Muscle layer of duodenum (tissue), 2 donors: ENCODE results near the gene CEMP1.

Source experiments
- H3K27ac ChIP-seq: one replicate; pipeline ENCODE4 v1.7.0; 2013; ENCODE audit warnings: mild to moderate bottlenecking, low read length
- H3K27me3 ChIP-seq: one replicate; pipeline ENCODE4 v1.7.0; 2013; ENCODE audit warnings: low read depth, mild to moderate bottlenecking, control low read depth, low read length
- H3K36me3 ChIP-seq, 2 donors: one replicate each; pipeline ENCODE4 v1.7.0; 2013; ENCODE audit warnings: low read length in 2 of 2, control low read depth in 1 of 2, mild to moderate bottlenecking in 1 of 2; ENCODE audit not compliant: insufficient read depth in 2 of 2, control insufficient read depth in 1 of 2
- H3K4me1 ChIP-seq, 2 donors: one replicate each; pipeline ENCODE4 v1.7.0; 2013; ENCODE audit warnings: low read length in 2 of 2, mild to moderate bottlenecking in 2 of 2, control low read depth in 1 of 2, moderate library complexity in 1 of 2; ENCODE audit not compliant: insufficient read depth in 2 of 2, control insufficient read depth in 1 of 2
- H3K4me3 ChIP-seq, 2 donors: one replicate each; pipeline ENCODE4 v1.7.0; 2013; ENCODE audit warnings: low read length in 2 of 2, low read depth in 1 of 2, mild to moderate bottlenecking in 1 of 2
- H3K9me3 ChIP-seq, 2 donors: one replicate each; pipeline ENCODE4 v1.7.0; 2013; ENCODE audit warnings: low read length in 2 of 2, control low read depth in 1 of 2, mild to moderate bottlenecking in 1 of 2; ENCODE audit not compliant: control insufficient read depth in 1 of 2
- donor health status: healthy.

Gene CEMP1

GRCh38 chr16:2507052-2507659, 24.1 kb downstream of the CEMP1 start:
- H3K9me3 ChIP-seq = no peaks in the 10 kb centered on the region
- no peaks in the 10 kb centered on the region for H3K36me3 ChIP-seq
- H3K4me1 ChIP-seq = peaks cover 0 to 7% of the 10 kb centered on the region in 2 donors
- H3K4me3 ChIP-seq = no peak overlapping the region
- peak overlapping the region; percentile 56 for H3K27ac ChIP-seq
- H3K27me3 ChIP-seq = no peaks in the 10 kb centered on the region

GRCh38 chr16:2505695-2506094, 25.5 kb downstream of the CEMP1 start:
- H3K4me3 ChIP-seq = no peak overlapping the region

DNA sequence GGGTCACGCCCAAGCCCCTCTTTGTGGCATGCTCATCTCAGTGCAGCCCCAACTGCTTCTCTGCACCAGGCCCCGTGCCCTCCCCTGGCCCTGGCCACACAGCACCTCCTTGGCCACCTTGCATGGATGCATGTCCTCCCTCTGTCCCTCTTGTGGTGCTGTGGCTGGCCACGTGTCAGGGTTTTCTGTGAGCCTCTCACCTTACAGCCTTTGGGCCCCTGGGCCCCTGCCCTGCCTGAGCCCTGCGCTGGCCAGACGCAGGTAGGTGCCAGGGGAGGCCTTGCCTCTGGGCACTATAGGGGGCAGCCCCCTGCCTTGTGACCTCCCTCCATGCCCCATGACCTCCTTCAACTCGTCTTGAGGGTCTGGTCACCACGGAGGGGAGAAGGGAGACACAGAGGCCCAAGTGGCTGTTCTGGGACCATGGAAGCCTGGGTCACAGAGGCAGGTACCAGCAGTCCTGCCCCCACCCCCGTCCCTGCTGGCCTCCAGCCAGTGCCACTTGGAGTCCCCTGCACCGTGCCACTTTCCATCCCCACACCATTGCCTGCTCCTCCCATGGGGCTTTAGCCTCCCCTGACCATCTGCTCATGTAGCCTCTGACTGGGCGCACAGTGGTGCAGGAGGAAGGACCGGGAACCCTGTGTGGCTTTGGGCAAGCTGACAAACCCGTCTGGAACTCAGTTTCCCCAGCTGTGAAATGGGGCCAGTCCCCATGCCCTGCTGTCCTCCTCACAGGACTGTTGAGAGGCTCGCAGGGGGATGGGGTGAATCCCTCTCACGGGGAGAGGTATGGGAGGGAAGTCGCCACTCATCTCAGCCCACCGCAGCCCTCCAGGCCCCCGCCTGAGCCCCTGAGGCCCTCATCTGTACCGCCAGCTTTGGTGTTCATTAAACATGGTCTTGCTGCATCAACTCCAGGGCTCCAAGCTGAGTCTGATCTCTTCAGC, 29.0 kb downstream of the CEMP1 start:
- Histone ChIP-seq H3K9me3 (no peaks in the 10 kb centered on the region), H3K4me1 (peaks cover 4 to 37% of the 10 kb centered on the region in 2 donors), H3K36me3 (peaks cover 0 to 19% of the 10 kb centered on the region in 2 donors), H3K4me3 (peak overlapping the region in 1 of 2 donors; percentile 44), H3K27ac (no peak overlapping the region), H3K27me3 (no peaks in the 10 kb centered on the region)

More at GRCh38 chr16:2505695-2506094, 25.5 kb downstream of the CEMP1 start:
- H3K36me3 ChIP-seq = no peaks in the 10 kb centered on the region
- H3K27ac ChIP-seq = no peak overlapping the region
- H3K9me3 ChIP-seq = no peaks in the 10 kb centered on the region
- H3K4me1 ChIP-seq = peaks cover 4 to 21% of the 10 kb centered on the region in 2 donors
- H3K27me3 ChIP-seq = no peaks in the 10 kb centered on the region

DNA sequence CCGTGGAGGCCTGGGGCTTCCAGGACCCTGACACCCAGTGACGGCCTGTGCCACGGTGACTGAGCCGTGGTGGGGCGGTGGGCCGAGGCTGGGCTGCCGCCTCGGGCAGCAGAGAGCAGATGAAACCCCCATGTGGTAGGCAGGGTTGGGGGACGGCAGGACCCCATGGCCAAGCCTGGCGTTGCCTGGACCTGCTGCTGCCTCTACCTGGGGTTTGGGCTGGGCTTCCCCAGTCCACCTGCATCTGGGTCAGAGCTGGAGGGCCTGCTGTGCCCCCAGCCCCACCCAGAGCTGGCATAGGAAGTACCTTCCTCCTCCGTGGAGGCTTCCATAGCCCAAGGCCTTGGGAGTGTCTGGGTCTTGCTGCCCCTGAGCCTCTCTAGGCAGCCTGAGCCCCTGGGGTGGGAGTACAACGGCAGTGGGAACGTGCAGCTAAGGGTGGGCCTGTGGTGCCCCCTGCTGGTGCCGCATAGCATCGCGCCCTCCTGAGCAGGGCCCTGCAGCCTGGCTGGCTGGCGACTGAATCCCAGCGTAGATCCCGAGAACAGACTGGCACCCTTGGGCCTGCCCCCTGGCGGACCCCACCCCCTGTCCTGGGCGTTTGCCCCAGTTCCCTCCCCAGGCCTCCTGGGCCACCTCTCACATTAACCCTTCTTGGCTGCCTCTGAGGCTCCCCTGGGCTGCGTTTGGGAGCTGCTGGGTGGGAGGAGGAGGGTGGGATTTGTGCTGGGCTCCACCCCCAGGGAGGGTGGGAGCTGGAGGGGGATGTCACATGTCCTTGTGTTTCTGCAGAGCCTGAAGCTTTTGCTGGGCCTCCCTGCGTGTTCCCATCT, 30.1 kb downstream of the CEMP1 start:
- peaks cover 4 to 44% of the 10 kb centered on the region in 2 donors for H3K4me1 ChIP-seq
- no peaks in the 10 kb centered on the region for H3K9me3 ChIP-seq
- H3K27me3 ChIP-seq = no peaks in the 10 kb centered on the region
- no peak overlapping the region for H3K27ac ChIP-seq
- H3K4me3 ChIP-seq = peak overlapping the region in 1 of 2 donors; percentile 44
- H3K36me3 ChIP-seq = peaks cover 2 to 30% of the 10 kb centered on the region in 2 donors

GRCh38 chr16:2500430-2500917, 30.7 kb downstream of the CEMP1 start:
- Histone ChIP-seq H3K36me3 (peaks cover 3 to 32% of the 10 kb centered on the region in 2 donors), H3K4me1 (peaks cover 4 to 44% of the 10 kb centered on the region in 2 donors)

DNA sequence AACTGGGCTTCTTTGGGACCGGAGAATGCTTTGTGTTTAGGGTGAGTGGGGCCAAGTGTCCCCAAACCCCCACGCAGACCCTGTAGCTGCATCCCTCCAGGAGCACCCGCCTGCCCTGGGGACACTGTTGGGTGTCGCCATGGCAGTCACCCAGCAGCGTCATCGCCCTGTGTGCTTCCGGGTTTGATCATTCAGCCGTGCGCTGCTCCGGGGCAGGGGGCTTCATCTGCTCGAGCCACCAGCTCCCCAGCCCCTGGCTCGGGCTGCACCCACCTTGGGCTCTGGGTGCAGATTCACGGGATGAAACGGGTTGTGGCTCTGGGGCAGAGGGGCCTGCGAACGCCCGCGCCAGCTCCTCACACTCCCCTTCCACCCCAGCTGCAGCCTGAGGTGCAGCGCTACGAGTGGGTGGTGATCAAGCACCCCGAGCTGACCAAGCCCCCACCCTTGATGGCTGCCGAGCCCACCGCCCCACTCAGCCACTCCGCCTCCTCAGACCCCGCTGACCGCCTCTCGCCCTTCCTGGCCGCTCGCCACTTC, 31.2 kb downstream of the CEMP1 start:
- H3K4me1 ChIP-seq = peaks cover 4 to 44% of the 10 kb centered on the region in 2 donors
- no peaks in the 10 kb centered on the region for H3K27me3 ChIP-seq
- no peaks in the 10 kb centered on the region for H3K9me3 ChIP-seq
- H3K4me3 ChIP-seq = no peak overlapping the region
- H3K36me3 ChIP-seq = peaks cover 3 to 32% of the 10 kb centered on the region in 2 donors
- H3K27ac ChIP-seq = no peak overlapping the region

More at GRCh38 chr16:2500430-2500917, 30.7 kb downstream of the CEMP1 start:
- Histone ChIP-seq H3K27me3 (no peaks in the 10 kb centered on the region), H3K27ac (no peak overlapping the region), H3K4me3 (no peak overlapping the region), H3K9me3 (no peaks in the 10 kb centered on the region)

DNA sequence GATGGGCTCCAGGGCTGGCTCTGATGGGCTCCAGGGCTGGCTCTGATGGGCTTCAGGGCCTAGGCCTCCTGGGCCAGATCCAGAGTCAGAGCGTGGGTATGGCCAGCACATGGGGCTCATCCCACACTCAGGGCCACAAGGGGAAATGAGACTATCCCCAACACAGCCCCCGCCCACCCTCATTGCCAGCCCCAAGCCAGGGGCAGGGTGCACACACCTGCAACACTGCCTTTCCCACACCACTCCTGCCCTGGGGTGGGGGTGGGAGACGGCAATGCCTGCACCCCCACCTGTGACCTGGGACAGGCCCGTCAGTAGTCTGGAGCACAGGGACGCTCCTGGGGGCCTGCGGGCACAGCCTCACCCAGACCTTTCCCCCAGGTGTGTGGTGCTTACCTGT, 31.8 kb downstream of the CEMP1 start:
- H3K4me1 ChIP-seq = peaks cover 4 to 44% of the 10 kb centered on the region in 2 donors
- H3K36me3 ChIP-seq = peaks cover 3 to 32% of the 10 kb centered on the region in 2 donors
- no peaks in the 10 kb centered on the region for H3K9me3 ChIP-seq
- no peaks in the 10 kb centered on the region for H3K27me3 ChIP-seq
- H3K27ac ChIP-seq = no peak overlapping the region
- H3K4me3 ChIP-seq = no peak overlapping the region

DNA sequence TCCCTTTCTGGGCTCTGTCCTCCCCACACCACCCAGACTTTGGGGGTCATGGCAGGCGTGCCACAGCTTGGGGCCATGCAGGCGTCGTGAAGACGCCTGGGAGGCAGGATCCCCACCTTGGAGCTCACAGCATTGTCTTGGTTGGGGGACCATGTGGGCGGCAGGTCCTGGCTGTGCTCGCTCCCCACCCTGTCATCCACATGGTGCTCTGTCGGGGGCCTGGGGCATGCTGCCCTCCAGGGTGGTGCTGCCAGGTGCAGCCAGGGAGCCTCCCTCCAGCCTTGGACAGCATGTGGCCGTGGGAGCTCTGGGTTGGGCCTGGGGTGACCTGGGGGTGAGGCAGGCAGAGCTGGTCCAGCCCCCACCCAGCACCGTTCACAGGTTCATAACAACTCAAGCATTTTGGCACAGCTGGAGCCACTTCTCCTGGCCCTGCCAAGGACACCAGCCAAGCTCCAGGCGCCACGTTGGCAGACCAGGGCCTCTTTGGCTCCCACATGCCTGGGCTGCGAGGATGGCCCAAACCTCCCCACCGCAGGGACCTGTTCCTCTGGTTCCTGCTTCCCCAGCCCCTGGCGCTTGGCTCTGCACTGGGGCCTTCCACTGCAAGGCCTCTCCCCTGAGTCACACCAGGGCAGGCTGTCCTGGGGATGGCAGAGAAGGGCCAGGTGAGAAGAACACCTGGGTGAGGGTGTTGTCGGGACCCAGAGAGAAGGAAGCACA, 32.5 kb downstream of the CEMP1 start:
- Histone ChIP-seq H3K4me1 (peaks cover 4 to 44% of the 10 kb centered on the region in 2 donors), H3K4me3 (no peak overlapping the region), H3K27ac (no peak overlapping the region), H3K36me3 (peaks cover 3 to 32% of the 10 kb centered on the region in 2 donors), H3K9me3 (no peaks in the 10 kb centered on the region), H3K27me3 (no peaks in the 10 kb centered on the region)

DNA sequence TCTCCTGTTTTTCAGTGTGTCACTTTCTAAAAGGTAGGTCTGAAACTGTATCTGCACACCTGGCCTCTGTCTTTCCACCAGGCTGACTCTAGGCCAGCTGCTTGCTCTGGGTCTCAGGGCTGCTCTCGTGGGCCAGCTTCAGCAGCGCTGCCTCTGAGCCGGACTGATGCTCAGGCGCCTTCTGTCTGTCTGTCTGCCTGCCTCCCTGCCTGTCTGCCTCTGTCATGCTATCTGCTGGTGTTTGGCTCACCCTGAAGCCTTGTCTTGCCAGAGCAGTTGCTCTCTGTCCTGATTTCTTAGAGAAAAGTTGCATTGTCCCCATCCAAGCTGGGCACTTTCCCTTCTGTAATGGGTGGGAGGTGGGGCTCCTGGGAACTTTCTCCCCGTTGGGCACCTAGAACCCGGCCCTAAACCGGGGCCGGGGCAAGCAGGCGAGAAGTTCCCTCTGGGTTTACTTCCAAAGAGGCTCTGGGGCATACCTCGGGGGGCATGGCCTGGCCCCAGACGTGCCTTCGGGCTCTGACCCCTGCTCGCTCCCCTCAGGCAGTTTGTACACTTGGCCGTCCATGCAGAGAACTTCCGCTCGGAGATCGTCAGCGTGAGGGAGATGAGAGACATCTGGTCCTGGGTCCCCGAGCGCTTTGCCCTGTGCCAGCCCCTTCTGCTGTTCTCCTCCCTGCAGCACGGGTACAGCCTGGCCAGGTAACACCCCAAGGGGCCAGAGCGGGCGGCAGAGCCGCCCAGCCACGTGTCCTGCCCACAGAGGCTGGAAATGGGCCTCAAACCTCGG, 33.3 kb downstream of the CEMP1 start:
- no peaks in the 10 kb centered on the region for H3K27me3 ChIP-seq
- no peak overlapping the region for H3K4me3 ChIP-seq
- peaks cover 4 to 41% of the 10 kb centered on the region in 2 donors for H3K4me1 ChIP-seq

More for the DNA sequence above, 33.3 kb downstream of the CEMP1 start:
- H3K9me3 ChIP-seq = no peaks in the 10 kb centered on the region
- H3K27ac ChIP-seq = no peak overlapping the region
- H3K36me3 ChIP-seq = peaks cover 3 to 32% of the 10 kb centered on the region in 2 donors
